ENCODE measurements around the gene NINJ1.

- TF ChIP-seq CTCF (conservative IDR thresholded peaks at IDR 0.05 in 1 of 2, IDR thresholded peaks at IDR 0.05 in 1 of 2; ENCODE audit: low read depth in 1 of 2, low read length in 2 of 2) (no peak), EZH2 (IDR thresholded peaks at IDR 0.05; ENCODE audit: low read length, missing control alignments) (no peak)
These were observed 4.2 kb downstream of the NINJ1 start for GRCh38 chr9:93129691-93130500.
